Measurements from ENCODE around the gene ITGA1. TPM values are rescaled to one million over a fixed set of nuclear protein-coding genes. Genes with fewer than 3 reads are reported as not detected.

The ITGA1 gene
- total RNA-seq, 1 donor from 2014 or later, result 346 TPM

- H3K4me1 Mint-ChIP-seq (ENCODE audit: low read depth), result peaks cover 18% of the 10 kb centered on the region
- peaks cover 3% of the 10 kb centered on the region for H3K9me3 Mint-ChIP-seq (ENCODE audit: low read depth)
- no peak for DNase-seq (ENCODE audit: low spot score)
- peaks cover 1% of the 10 kb centered on the region for H3K36me3 Mint-ChIP-seq (ENCODE audit: low read depth)
- H3K4me3 Mint-ChIP-seq (ENCODE audit: unreplicated experiment), result peak overlapping the region; percentile 61
- TF ChIP-seq, protein P1, sequence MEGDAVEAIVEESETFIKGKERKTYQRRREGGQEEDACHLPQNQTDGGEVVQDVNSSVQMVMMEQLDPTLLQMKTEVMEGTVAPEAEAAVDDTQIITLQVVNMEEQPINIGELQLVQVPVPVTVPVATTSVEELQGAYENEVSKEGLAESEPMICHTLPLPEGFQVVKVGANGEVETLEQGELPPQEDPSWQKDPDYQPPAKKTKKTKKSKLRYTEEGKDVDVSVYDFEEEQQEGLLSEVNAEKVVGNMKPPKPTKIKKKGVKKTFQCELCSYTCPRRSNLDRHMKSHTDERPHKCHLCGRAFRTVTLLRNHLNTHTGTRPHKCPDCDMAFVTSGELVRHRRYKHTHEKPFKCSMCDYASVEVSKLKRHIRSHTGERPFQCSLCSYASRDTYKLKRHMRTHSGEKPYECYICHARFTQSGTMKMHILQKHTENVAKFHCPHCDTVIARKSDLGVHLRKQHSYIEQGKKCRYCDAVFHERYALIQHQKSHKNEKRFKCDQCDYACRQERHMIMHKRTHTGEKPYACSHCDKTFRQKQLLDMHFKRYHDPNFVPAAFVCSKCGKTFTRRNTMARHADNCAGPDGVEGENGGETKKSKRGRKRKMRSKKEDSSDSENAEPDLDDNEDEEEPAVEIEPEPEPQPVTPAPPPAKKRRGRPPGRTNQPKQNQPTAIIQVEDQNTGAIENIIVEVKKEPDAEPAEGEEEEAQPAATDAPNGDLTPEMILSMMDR (IDR thresholded peaks at IDR 0.05), result no peak
- no peak overlapping the region for H3K27ac Mint-ChIP-seq (ENCODE audit: unreplicated experiment)
- H3K27me3 Mint-ChIP-seq (ENCODE audit: low read depth), result peaks cover 13% of the 10 kb centered on the region
Observed at GRCh38 chr5:52988335-52989024, 200.8 kb downstream of the ITGA1 start.

- peak within 1 kb of the TSS; percentile 72 for H3K4me3 Mint-ChIP-seq (ENCODE audit: unreplicated experiment)
- peak; percentile 83 for DNase-seq (ENCODE audit: low spot score)
- peaks cover 11% of the 10 kb centered on the region for H3K27me3 Mint-ChIP-seq (ENCODE audit: low read depth)
- H3K27ac Mint-ChIP-seq (ENCODE audit: unreplicated experiment), result no peak within 1 kb of the TSS
- H3K4me1 Mint-ChIP-seq (ENCODE audit: low read depth), result peaks cover 18% of the 10 kb centered on the region
- H3K36me3 Mint-ChIP-seq (ENCODE audit: low read depth), result peaks cover 1% of the 10 kb centered on the region
- H3K9me3 Mint-ChIP-seq (ENCODE audit: low read depth), result peaks cover 3% of the 10 kb centered on the region
- TF ChIP-seq, protein P1 (IDR thresholded peaks at IDR 0.05), result no peak
Observed at GRCh38 chr5:52989025-52989780, 201.5 kb downstream of the ITGA1 start, which contains the start of gene ITGA2. Gene ITGA2 (plus strand): TSS chr5:52989352. CDS start chr5:52989469, 117 bp downstream.

DNA sequence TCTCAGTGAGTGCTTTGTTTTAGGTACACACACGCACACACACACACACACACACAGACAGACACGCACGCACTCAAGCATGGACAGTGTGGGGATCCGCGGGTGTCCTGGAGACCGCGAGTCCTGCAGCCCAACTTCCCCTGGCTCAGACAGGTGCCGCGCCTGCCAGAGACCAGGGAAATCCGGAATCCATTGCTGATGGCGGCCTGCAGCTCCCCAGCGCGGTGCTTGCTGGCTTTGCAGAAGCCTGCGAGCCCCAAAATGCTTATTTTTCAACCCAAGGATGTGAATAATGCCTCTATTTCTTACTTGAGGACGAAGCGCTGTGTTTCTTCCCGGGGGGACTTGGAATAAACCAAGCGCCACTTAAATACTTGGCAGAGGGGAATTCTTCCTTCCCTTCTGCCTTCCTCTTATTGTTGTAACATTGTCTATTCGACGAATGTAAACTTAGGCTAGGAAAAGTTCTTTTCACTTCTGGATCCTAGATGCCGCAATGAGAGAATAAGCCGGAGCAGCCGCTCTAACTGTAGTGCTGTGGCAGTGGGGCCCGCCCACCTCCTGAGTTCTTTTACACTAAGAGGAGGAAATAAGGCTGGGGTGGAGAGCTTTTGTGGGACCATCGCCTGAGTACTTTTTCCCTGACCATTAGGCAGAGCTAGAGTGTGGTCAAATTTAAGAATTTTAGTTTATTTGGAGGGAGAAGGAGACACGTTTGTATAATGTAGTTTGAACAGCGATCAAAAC is 202.2 kb downstream of the ITGA1 start:
- peak overlapping the region; percentile 72 for H3K4me3 Mint-ChIP-seq (ENCODE audit: unreplicated experiment)
- peaks cover 3% of the 10 kb centered on the region for H3K9me3 Mint-ChIP-seq (ENCODE audit: low read depth)
- H3K36me3 Mint-ChIP-seq (ENCODE audit: low read depth), result peaks cover 1% of the 10 kb centered on the region
- DNase-seq (ENCODE audit: low spot score), result no peak
- no peak overlapping the region for H3K27ac Mint-ChIP-seq (ENCODE audit: unreplicated experiment)
- TF ChIP-seq, protein P1 (IDR thresholded peaks at IDR 0.05), result peak; percentile 68
- H3K27me3 Mint-ChIP-seq (ENCODE audit: low read depth), result peaks cover 11% of the 10 kb centered on the region
- peaks cover 18% of the 10 kb centered on the region for H3K4me1 Mint-ChIP-seq (ENCODE audit: low read depth)

DNA sequence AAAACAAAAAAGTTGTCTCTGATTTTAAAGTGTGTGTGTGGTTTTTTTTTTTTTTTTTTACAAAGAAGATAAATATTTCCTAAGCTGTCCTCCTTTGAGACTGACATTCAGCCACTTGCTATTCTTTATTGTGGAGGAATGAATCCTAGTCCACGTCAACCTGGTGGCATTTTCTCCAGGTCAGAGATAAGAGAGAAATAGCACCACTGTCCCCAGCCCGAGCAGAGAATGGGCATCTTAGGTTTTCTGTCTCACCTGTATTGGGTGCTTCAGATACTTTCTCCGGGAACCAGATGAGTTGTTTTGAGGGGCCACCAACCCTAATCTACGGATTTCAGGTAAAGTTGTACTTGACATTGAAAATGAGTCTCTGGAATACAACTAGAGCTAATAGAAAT is 202.8 kb downstream of the ITGA1 start:
- Mint-ChIP-seq H3K4me1 (ENCODE audit: low read depth) (peaks cover 18% of the 10 kb centered on the region), H3K36me3 (ENCODE audit: low read depth) (peaks cover 1% of the 10 kb centered on the region), H3K27me3 (ENCODE audit: low read depth) (peaks cover 11% of the 10 kb centered on the region), H3K27ac (ENCODE audit: unreplicated experiment) (no peak overlapping the region), H3K9me3 (ENCODE audit: low read depth) (peaks cover 3% of the 10 kb centered on the region), H3K4me3 (ENCODE audit: unreplicated experiment) (no peak overlapping the region)
- TF ChIP-seq, protein P1 (IDR thresholded peaks at IDR 0.05), result no peak
- DNase-seq (ENCODE audit: low spot score), result no peak

GRCh38 chr5:52993367-52993766 is 205.7 kb downstream of the ITGA1 start:
- Mint-ChIP-seq H3K36me3 (ENCODE audit: low read depth) (no peaks in the 10 kb centered on the region), H3K4me3 (ENCODE audit: unreplicated experiment) (no peak overlapping the region), H3K27me3 (ENCODE audit: low read depth) (peaks cover 10% of the 10 kb centered on the region), H3K9me3 (ENCODE audit: low read depth) (no peaks in the 10 kb centered on the region), H3K4me1 (ENCODE audit: low read depth) (peaks cover 17% of the 10 kb centered on the region), H3K27ac (ENCODE audit: unreplicated experiment) (no peak overlapping the region)
- no peak for DNase-seq (ENCODE audit: low spot score)
- TF ChIP-seq, protein P1 (IDR thresholded peaks at IDR 0.05), result no peak
